NT2/D1 (cell line): ENCODE measurements around the gene EPB41L1.

Experiments used
- YY1 ChIP-seq: IDR thresholded peaks from 2 replicates; pipeline ENCODE4 v1.6.1; 2011; ENCODE audit not compliant: insufficient read length, insufficient read depth
- ZNF274 ChIP-seq: IDR thresholded peaks from 2 replicates; pipeline ENCODE4 v1.6.1; 2011; ENCODE audit warnings: mild to moderate bottlenecking, low read depth, low read length

- TF ChIP-seq ZNF274 (no peak), YY1 (no peak)
These were observed 119.8 kb downstream of the EPB41L1 start for GRCh38 chr20:36274181-36274841.
